Omental fat pad (tissue), 4 donors: ENCODE results near the gene TMEM239. TPM values are rescaled to one million over a fixed set of nuclear protein-coding genes. Genes with fewer than 3 reads are reported as not detected.

Experiments used
- ATAC-seq: fragments of 150-250 bp; one replicate; pipeline ENCODE4 v1.9.1; 2016; ENCODE audit warnings: mild to moderate bottlenecking, moderate library complexity; ENCODE audit not compliant: low FRiP score
- DNase-seq: peaks from one replicate; pipeline ENCODE4 v3.0.0-alpha.2; 2019; ENCODE audit warnings: low spot score
- total RNA-seq, 4 donors: library from RNA; depleted of rRNA; stranded (reverse); fragments of >200 nt; gene quantifications; one replicate each; pipeline ENCODE4 v1.1.0, GENCODE V29; 2016
- TF ChIP-seq, protein P1 (sequence below), 3 donors: fragments of 450-650 bp; IDR thresholded peaks; one replicate each; pipeline ENCODE4 v1.5.1; 2016 to 2017; ENCODE audit warnings: antibody characterized with exemption in 3 of 3, mild to moderate bottlenecking in 3 of 3, moderate library complexity in 2 of 3

The TMEM239 gene
- total RNA-seq, 4 donors from 2014 or later = not detected

DNA sequence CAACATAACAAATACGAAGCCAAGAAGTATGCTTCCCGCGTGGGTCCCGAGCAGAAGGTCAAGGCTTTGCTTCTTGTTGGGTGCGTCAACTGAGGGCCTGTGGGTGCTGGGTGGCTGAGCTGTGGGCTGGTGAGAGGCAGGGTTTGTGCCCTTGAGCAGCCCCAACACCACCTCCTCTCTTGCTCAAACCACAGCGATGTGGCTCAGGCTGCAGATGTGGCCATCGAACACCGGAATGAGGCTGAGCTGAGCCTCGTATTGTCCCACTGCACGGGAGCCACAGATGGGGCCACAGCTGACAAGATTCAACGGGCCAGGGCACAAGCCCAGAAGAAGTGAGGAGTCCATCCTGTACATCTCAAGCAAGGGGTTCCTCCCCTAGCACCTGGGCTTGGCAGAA lies 50.1 kb downstream of the TMEM239 start:
- no peak for DNase-seq
- no peak for ATAC-seq

DNA sequence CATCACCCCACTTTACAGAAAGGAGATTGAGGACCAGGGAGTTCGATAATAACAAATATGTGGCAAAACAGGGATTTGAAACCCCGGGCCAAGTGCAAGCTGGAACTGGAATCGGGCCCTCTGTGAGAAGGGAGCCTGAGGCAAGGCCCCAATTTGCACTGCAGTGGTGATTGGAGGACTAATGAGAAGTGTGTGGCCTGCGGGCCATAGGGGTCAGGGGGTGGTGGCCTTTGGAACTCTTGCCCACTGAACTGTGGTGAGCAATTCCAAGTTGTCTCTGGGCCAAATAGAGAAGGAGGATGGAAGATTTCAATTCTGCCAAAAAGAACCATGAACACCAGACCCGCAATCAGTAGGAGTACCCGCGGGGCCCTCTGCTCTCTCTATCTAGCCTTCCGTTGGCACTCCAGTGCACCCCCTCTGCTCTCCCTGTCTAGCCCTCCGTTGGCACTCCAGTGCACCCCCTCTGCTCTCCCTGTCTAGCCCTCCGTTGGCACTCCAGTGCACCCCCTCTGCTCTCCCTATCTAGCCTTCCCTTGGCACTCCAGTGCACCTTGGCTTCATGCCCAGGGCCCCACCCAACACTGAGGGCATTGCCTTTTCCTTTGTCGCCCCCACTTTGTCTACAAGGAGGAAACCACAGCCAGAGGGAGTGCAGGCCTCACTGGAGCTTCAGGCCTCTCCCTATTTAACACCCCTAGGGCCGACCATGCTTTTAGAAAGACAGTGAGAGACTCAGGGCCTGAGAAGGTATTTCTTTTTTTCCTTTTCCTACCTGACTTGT lies 51.1 kb downstream of the TMEM239 start:
- ATAC-seq (no peak), DNase-seq (no peak)
- TF ChIP-seq, protein P1, sequence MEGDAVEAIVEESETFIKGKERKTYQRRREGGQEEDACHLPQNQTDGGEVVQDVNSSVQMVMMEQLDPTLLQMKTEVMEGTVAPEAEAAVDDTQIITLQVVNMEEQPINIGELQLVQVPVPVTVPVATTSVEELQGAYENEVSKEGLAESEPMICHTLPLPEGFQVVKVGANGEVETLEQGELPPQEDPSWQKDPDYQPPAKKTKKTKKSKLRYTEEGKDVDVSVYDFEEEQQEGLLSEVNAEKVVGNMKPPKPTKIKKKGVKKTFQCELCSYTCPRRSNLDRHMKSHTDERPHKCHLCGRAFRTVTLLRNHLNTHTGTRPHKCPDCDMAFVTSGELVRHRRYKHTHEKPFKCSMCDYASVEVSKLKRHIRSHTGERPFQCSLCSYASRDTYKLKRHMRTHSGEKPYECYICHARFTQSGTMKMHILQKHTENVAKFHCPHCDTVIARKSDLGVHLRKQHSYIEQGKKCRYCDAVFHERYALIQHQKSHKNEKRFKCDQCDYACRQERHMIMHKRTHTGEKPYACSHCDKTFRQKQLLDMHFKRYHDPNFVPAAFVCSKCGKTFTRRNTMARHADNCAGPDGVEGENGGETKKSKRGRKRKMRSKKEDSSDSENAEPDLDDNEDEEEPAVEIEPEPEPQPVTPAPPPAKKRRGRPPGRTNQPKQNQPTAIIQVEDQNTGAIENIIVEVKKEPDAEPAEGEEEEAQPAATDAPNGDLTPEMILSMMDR (IDR thresholded peaks at IDR 0.05) = no peak

More for the DNA sequence above, 50.1 kb downstream of the TMEM239 start:
- TF ChIP-seq, protein P1 (IDR thresholded peaks at IDR 0.05) = no peak

Other genes with a start within 250 kb of the TMEM239 start
- gene NOP56, start 163.7 kb upstream of the TMEM239 start, total RNA-seq = 100 to 1,000 TPM in 2 of 4 donors, 10 to 100 TPM in 2; 77.3 to 463 (median 96.6) TPM
- gene IDH3B, start 152.1 kb upstream of the TMEM239 start, total RNA-seq = 100 to 1,000 TPM in 3 of 4 donors, 10 to 100 TPM in 1; 90.3 to 122 (median 103) TPM
- gene EBF4, start 123.6 kb upstream of the TMEM239 start, total RNA-seq = 1 to 10 TPM; 1.3 to 7.5 (median 5.4) TPM
- gene CPXM1, start 15.7 kb upstream of the TMEM239 start, total RNA-seq = 10 to 100 TPM; 22.1 to 74.1 (median 32.3) TPM
- 1 to 10 TPM in 2 of 4 donors, not detected in 2; 1.2 to 1.4 TPM for gene C20orf141, start 1.4 kb upstream of the TMEM239 start, total RNA-seq
- 10 to 100 TPM; 21.5 to 46.7 (median 33.3) TPM for gene PCED1A, start 24.3 kb downstream of the TMEM239 start, total RNA-seq
- gene VPS16, start 24.4 kb downstream of the TMEM239 start, total RNA-seq = 10 to 100 TPM; 24.0 to 34.0 (median 27.7) TPM
- 10 to 100 TPM; 55.0 to 78.0 (median 68.2) TPM for gene PTPRA, start 57.1 kb downstream of the TMEM239 start, total RNA-seq
- gene GNRH2, start 227.3 kb downstream of the TMEM239 start, total RNA-seq = not detected
- gene MRPS26, start 229.7 kb downstream of the TMEM239 start, total RNA-seq = 10 to 100 TPM; 35.5 to 43.2 (median 37.7) TPM